Superior temporal gyrus (tissue), 1 donor: Measurements from ENCODE around the gene MTHFD1.

Experiments used
- DNase-seq: peaks from one replicate; pipeline ENCODE4 v3.0.0-alpha.2; 2016; ENCODE audit errors: extremely low spot score

MTHFD1 gene

GRCh38 chr14:64407329-64407728 is 19.2 kb downstream of the MTHFD1 start:
- no peak for DNase-seq

GRCh38 chr14:64409126-64409920 is 21.2 kb downstream of the MTHFD1 start:
- DNase-seq: no peak

DNA sequence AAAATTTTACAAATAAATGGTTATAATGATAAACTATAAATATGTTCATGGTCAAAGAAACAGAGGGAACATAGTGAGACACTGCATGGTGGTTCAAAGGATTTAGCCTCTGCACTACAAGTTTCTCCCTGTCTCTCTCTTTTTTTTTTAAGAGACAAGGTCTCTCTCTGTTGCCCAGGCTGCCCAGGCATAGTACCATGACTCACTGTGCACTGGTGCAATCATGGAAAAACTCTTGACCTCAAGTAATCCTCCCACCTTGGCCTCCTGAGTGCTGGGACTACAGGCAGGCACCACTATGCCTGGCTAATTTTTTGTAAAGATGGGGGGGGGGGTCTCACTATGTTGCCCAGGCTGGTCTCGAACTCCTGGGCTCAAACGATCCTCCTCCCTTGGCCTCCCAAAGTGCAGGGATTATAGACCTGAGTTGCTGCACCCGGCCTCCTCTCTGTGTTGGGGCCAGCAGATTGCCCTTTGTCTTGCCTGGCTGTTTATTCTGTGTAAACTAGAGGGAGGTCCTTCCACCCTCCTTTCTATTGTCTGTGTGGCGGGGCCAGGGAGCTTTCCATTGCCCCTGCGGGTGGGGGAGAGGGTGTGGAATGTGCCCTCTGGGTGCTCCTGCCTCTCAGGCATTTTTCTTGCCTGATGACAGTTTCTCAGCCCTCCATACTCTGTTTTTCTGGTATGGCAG is 22.1 kb downstream of the MTHFD1 start:
- DNase-seq: no peak

DNA sequence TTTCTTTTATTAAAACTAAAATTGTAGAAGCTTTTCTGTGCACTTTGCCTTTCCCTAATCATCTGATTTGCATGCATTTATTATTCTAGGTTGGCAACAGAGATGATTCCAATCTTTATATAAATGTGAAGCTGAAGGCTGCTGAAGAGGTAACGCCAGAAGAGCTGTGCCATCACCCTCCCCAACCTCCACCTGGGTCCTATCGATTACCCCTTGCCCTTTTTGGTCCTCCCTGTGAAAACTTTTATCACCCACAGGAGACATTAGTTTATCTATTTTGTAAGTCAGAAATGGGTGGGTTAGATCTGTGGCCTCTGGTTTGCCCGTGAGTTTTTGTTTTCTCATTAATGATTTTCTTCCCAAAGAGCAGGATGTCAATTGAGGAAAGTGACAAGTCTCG is 22.8 kb downstream of the MTHFD1 start:
- no peak for DNase-seq

DNA sequence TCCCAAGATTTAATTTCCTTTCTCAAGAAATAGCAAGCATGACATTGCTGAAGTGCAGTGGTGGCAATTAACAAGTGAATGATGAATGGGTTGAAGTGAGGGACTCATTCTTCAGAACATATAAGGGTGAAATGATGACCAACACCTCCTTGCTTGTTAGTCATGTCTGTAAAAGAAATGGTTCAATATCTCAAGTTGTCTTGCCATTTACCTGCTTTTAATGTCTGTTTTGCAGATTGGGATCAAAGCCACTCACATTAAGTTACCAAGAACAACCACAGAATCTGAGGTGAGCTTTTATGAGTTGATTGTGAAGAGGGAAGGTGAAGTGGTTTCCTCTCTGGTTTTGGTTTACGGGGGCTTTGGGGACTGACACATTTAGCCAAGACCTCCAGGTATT is 24.1 kb downstream of the MTHFD1 start:
- no peak for DNase-seq

DNA sequence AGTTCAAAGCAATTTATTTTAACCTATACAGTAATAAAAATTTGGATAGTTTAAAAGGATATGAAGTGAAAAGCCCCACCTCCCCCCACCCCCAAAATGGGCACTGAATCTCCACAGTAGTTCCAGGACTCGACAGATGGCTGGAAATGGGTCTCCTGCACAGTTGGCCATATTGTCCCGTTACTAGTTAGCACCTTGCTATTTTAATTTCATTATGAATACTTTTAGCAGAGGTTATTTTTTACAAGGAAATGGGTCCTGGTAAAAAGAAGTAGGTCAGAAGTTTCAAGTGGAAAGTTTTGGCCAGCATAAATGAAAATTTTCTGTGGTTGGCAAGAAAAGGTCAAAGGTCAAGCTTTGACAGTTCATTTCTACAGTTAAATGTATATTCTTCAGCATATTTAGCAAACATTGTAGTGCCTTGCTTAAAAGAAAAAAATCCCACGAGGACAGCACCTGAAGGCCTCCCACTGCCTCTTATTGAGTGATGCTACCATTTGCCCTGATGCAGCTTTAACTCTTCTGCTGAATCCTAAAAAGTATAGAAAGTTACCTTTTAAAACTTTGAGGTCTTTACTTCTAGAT is 28.3 kb downstream of the MTHFD1 start:
- DNase-seq: no peak

DNA sequence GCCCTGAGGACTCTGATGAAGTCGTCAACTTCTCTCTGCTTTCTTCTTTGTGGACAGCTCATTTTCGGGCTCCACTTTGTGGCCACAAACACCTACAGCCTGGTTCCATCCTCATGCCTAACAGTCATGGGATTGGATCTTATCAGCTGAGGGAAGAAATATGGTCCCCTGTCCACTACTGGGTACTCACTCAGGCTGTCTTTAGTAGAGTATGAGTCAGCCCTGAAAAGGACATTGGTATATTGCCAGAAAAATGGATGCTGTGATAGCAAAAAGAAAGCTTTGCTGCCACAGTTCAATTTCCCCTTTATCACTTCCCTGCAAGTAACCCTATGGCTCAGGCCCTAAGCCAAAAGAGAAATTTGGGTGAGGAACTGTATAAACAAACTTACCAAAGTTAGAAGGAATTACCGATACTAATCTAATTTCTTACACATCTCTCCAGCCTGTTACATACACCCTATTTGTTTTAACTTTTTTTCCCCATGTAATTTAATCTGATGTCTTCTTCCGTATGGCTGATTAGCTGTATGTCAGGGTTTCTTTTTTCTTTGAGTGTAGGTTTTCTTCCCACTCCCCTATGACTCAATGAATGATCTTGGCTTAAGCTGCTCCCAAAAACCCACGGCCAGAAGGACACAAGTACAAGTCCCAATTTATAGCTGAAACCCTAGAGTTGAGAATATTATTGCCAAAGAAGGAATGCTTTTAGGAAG is 29.1 kb downstream of the MTHFD1 start:
- no peak for DNase-seq

- no peak for DNase-seq
Measured at GRCh38 chr14:64417771-64418125, 29.6 kb downstream of the MTHFD1 start.

- no peak for DNase-seq
Measured at GRCh38 chr14:64419003-64419402, 30.9 kb downstream of the MTHFD1 start.

GRCh38 chr14:64421166-64421565 is 33.0 kb downstream of the MTHFD1 start:
- DNase-seq: peak; percentile 48

- DNase-seq: no peak
Measured at GRCh38 chr14:64422005-64422404, 33.9 kb downstream of the MTHFD1 start.

DNA sequence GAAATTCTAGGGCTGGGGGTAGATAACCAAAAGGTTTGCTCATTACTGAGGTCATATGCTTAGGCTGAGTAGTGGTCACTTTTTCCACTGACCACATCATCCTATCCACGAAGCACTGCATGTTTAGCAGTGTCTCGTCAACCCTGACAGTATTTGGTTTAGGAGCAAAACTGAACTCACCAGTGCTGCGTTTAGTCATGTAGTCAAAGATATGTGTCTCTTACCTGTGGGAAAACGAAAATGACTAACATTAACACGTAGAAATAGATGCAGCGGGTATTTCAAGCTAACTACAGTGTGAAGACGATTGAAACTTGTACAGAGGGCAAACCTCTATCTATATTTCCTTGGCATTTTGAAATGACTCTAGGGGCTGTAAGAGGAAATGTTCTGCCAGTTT is 34.6 kb downstream of the MTHFD1 start:
- DNase-seq: no peak

- DNase-seq: peak; percentile 47
Measured at GRCh38 chr14:64423987-64424386, 35.8 kb downstream of the MTHFD1 start.

- no peak for DNase-seq
Measured at GRCh38 chr14:64434528-64434927, 46.4 kb downstream of the MTHFD1 start.

DNA sequence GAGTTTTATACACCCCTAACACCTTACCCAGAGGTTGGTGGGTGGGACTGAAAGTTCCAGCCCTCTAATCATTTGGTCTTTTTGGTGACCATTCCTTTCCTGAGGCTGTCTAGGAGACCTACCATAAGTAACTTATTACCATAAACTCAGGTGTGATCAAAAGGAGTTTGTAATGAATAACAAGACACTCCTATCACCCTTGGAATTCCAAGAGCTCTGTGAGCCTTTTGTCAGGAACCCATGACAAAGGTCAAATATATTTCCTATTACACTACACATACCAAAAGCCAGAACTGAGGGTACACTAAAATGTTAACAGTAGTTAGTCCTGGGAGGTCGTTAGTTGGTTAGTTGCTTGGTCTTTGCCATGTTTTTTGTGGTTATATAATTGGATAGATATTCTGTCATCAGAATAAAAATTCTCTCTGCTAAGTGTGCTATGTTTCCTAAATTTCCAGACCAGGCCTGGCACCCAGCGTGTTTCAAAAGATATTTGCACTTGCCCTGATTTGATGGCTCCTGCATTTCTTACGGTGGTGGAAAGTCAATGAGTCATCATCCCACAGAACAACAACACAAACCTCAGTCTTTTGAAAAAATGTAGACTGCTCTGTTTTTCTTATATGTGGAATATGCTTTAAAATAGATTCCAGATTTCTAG is 50.2 kb downstream of the MTHFD1 start:
- no peak for DNase-seq

DNA sequence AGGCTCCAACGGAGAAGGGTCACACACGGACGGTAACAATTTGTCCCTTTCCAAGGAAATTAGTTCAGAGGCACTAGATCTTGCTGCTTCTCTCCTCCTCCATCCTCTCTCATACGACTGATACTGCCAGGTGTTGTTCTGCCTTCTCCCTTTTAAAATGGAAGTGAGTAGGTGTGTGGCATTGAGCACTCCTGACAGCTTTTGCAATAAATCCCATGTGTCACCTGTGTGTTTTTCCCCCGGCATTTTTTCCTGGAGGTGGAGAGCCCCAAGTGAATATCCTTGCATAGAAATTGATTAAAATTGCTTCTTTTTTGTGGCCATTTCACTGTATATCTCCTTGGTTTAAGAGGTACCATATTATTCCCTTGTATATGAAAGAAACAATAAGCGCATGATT is 51.0 kb downstream of the MTHFD1 start:
- DNase-seq: no peak

DNA sequence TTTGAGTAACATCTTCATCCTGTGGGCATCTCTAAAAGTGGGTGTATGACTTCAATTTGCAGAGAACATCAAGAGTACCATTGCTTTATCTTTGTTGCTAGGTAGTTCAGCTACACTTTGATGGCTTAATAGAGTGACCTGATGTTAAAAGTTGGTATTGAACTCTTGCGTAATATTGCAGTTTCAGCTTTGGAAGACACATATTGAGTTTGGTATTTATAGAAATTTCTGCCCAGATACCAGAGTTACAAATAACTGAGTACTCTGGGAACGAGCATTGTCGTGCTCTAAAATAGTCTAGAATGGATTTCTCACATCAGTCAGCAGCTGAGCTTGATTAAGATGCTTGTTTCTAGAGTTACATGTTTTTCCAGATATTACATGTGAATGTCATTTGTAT is 52.3 kb downstream of the MTHFD1 start:
- no peak for DNase-seq

- DNase-seq: no peak
Measured at GRCh38 chr14:64442300-64442988, 54.3 kb downstream of the MTHFD1 start.

DNA sequence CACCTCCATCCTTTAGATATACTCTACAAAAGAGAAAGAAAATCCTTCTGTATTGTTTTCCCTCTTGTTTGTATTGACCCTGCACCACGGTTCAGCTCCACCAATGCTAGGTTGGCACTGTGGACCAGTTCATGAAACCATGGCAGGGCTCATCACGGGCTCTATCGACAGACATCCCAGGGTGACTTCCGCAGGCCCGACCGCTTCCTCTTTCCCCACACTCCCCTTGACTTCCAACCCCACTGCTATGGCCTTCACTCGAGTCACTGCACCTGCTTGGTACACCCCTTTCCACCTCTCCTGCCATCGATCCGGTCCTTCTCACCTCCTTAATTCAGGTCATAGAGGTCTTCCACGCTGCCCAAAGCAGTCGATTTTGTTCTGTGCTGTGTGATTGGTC is 56.0 kb downstream of the MTHFD1 start:
- no peak for DNase-seq

DNA sequence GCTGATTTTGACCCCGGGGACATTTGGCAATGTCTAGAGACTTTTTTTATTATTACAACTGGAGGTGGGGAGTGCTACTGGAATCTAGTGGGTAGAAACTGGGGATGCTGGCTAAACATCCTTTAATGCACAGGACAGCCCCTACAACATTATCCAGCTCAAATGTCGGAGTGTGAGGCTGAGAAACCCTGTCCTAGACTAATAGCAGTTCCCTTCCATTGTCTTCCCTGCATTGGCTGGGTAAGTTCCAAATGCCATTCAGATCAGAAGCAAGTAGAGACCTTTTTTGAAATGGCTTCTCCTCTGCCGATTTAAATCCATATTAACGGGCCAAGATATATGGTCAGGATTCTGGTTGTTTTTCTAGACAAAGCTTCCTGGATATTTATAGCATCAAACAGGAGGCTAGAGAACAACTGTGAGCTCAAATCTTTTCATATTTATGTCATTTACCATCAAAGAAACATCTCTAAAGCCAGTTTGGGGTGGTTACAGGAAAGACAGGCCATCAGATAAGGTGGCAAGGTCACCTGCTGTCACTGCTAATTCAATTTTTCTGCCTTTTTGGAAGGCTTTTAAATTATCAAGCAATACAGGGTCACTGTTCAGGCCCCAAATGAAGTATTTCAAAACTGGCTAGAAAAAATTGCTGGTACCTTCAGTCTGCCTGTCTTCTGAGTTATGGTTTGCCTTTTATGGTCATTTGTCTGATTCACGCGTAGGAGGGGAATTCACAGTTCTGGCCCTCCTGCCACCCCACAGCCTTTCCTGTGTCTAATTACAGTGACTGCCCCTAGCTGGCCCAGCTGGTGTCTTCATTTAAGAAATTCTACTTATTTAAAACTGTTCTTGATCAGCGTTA is 57.1 kb downstream of the MTHFD1 start:
- peak; percentile 35 for DNase-seq
